ENCODE results near the gene TAF15. TPM values are rescaled to one million over a fixed set of nuclear protein-coding genes. Genes with fewer than 3 reads are reported as not detected.

Gene TAF15
- polyA plus RNA-seq, 4 donors, result 70.3 to 166 (median 123) TPM

DNA sequence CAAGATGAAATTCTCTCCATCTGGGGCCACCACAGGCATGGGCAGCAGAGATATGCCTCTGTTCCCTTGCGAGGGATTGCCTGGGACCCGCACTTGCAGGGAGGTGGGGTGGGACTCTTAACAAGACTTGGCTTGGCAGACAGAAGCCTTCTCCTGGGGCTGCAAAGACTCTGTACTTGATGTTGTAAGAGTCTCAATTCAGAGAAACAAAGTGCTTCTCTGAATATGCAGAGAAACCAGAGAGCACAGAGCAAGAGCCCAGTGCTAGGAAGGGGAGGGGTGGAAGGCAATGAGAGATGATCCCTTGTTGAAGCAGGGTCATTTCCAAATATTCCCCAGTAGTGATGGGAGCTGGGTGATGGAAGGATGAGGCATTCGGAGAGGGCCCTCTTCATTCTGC lies 16.0 kb upstream of the TAF15 start:
- 80 to 95% (median 90%) methylated on average over 3 of the region's 3 CpGs for WGBS, 3 donors
- Histone ChIP-seq H3K9me3 (ENCODE audit: control insufficient read depth in 2 of 2, insufficient read depth in 1 of 2, low read depth in 1 of 2, low read length in 1 of 2) (no peaks in the 10 kb centered on the region), H3K4me3 (ENCODE audit: low read depth in 1 of 3, low read length in 3 of 3) (no peak overlapping the region), H3K27ac (ENCODE audit: low read depth in 1 of 3, low read length in 2 of 3) (no peak overlapping the region), H3K4me1 (ENCODE audit: control insufficient read depth in 3 of 3, insufficient read depth in 2 of 3, low read depth in 1 of 3, low read length in 2 of 3) (peaks cover under 1 to 14% (median 2%) of the 10 kb centered on the region in 3 donors), H3K36me3 (ENCODE audit: control insufficient read depth in 3 of 3, insufficient read depth in 2 of 3, low read depth in 1 of 3, low read length in 3 of 3) (no peaks in the 10 kb centered on the region), H3K27me3 (ENCODE audit: control insufficient read depth in 3 of 3, insufficient read depth in 3 of 3, low read length in 3 of 3) (peaks cover 0 to 50% (median 6%) of the 10 kb centered on the region in 3 donors)
- FAIRE-seq, result no peak
- DNase-seq, result no peak

DNA sequence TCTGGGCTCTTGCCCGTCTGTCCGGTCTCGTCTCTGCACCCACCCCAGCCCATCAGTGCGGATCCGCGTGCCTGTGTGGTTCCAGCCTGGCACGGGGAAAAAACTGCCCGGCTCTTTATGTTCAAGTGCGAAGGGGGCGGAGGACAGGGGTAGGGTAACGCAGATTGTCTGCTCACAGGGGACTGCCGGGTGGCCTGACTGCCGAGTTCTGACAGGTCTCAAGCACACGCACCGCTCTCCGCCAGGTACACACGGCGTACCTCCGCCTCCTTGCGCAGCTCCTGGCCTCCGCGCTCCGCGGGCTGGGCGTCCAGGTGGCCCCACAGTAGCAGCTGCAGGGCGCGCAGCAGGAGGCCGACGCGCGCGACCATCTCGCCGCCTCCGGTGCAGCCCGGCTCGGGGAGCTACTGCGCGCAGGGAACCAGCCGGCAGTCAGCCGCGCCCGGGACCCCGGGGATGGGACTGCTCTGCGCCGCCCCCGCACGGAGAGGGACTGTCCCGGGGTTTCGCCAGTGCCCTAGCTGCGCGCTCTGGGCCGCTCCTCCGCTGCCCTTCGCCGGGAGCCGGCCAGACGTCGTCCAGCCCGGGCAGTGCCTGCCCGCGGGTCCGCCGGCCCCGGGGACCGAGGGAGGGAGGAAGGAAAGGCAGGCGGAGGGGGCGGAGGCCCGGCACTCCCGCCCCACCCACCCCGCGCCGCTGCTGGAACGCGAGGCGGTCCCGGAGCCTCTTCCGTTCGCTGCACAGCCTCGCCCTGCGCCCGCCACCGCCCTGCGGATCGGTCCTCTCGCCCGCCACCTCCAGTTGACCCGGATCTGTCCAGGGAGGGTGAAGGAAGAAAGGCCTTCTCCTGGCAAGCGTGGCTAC lies 14.0 kb upstream of the TAF15 start, which contains the start of gene MMP28:
MMP28 (minus strand) TSS at position 635 of the 864 bp plus-strand sequence; CDS start at position 371, 264 bp downstream.
- Histone ChIP-seq H3K4me3 (ENCODE audit: low read depth in 1 of 3, low read length in 3 of 3) (peak within 1 kb of the TSS; percentile 37 to 87 (median 41)), H3K4me1 (ENCODE audit: control insufficient read depth in 3 of 3, insufficient read depth in 2 of 3, low read depth in 1 of 3, low read length in 2 of 3) (peaks cover 0 to 6% (median 2%) of the 10 kb centered on the region in 3 donors), H3K36me3 (ENCODE audit: control insufficient read depth in 3 of 3, insufficient read depth in 2 of 3, low read depth in 1 of 3, low read length in 3 of 3) (no peaks in the 10 kb centered on the region), H3K27ac (ENCODE audit: low read depth in 1 of 3, low read length in 2 of 3) (peak within 1 kb of the TSS in 1 of 3 donors; percentile 68), H3K27me3 (ENCODE audit: control insufficient read depth in 3 of 3, insufficient read depth in 3 of 3, low read length in 3 of 3) (peaks cover 0 to 54% (median 6%) of the 10 kb centered on the region in 3 donors), H3K9me3 (ENCODE audit: control insufficient read depth in 2 of 2, insufficient read depth in 1 of 2, low read depth in 1 of 2, low read length in 1 of 2) (no peaks in the 10 kb centered on the region)
- WGBS, 3 donors, result 1% methylated on average over 49 to 89 of the region's 89 CpGs
- FAIRE-seq (no peak), DNase-seq (peak; percentile 74 to 83)

DNA sequence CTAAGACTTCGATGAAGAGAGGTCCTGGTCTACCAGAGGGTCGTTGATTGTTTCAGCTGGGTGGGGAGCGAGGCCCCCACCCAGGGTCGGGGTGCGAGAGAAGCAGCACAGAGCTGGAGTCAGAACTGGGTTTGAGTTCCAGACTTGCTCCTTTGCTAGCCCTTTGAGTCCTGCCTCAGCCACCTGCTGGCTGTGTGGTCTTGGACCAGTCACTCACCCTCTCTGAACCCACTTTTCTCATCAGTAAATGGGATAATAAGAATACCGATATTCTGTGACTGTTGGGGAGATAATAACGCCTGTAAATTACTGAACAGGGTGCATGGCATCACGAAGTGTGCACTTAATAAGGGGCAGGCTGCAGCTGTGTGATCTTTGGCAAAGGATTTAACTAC lies 13.4 kb upstream of the TAF15 start:
- peak overlapping the region in 2 of 3 donors; percentile 37 to 87 for H3K4me3 ChIP-seq (ENCODE audit: low read depth in 1 of 3, low read length in 3 of 3)
- no peak for DNase-seq
- peaks cover 0 to 54% (median 6%) of the 10 kb centered on the region in 3 donors for H3K27me3 ChIP-seq (ENCODE audit: control insufficient read depth in 3 of 3, insufficient read depth in 3 of 3, low read length in 3 of 3)
- FAIRE-seq, result no peak
- H3K9me3 ChIP-seq (ENCODE audit: control insufficient read depth in 2 of 2, insufficient read depth in 1 of 2, low read depth in 1 of 2, low read length in 1 of 2), result no peaks in the 10 kb centered on the region
- 14 to 25% (median 19%) methylated on average over 8 of the region's 8 CpGs for WGBS, 3 donors
- H3K4me1 ChIP-seq (ENCODE audit: control insufficient read depth in 3 of 3, insufficient read depth in 2 of 3, low read depth in 1 of 3, low read length in 2 of 3), result peaks cover 0 to 6% (median 2%) of the 10 kb centered on the region in 3 donors
- H3K36me3 ChIP-seq (ENCODE audit: control insufficient read depth in 3 of 3, insufficient read depth in 2 of 3, low read depth in 1 of 3, low read length in 3 of 3), result no peaks in the 10 kb centered on the region
- H3K27ac ChIP-seq (ENCODE audit: low read depth in 1 of 3, low read length in 2 of 3), result peak overlapping the region in 1 of 3 donors; percentile 43

- FAIRE-seq, result no peak
- H3K36me3 ChIP-seq (ENCODE audit: control insufficient read depth in 3 of 3, insufficient read depth in 2 of 3, low read depth in 1 of 3, low read length in 3 of 3), result no peaks in the 10 kb centered on the region
- no peak for DNase-seq
- WGBS, 3 donors, result 81 to 100% (median 93%) methylated on average over 1 of the region's 1 CpG
- no peak overlapping the region for H3K27ac ChIP-seq (ENCODE audit: low read depth in 1 of 3, low read length in 2 of 3)
- H3K27me3 ChIP-seq (ENCODE audit: control insufficient read depth in 3 of 3, insufficient read depth in 3 of 3, low read length in 3 of 3), result peaks cover 0 to 51% (median 6%) of the 10 kb centered on the region in 3 donors
- no peaks in the 10 kb centered on the region for H3K9me3 ChIP-seq (ENCODE audit: control insufficient read depth in 2 of 2, insufficient read depth in 1 of 2, low read depth in 1 of 2, low read length in 1 of 2)
- peaks cover 0 to 6% (median 0%) of the 10 kb centered on the region in 3 donors for H3K4me1 ChIP-seq (ENCODE audit: control insufficient read depth in 3 of 3, insufficient read depth in 2 of 3, low read depth in 1 of 3, low read length in 2 of 3)
- H3K4me3 ChIP-seq (ENCODE audit: low read depth in 1 of 3, low read length in 3 of 3), result no peak overlapping the region
These were observed 12.3 kb upstream of the TAF15 start for GRCh38 chr17:35796942-35797341.

DNA sequence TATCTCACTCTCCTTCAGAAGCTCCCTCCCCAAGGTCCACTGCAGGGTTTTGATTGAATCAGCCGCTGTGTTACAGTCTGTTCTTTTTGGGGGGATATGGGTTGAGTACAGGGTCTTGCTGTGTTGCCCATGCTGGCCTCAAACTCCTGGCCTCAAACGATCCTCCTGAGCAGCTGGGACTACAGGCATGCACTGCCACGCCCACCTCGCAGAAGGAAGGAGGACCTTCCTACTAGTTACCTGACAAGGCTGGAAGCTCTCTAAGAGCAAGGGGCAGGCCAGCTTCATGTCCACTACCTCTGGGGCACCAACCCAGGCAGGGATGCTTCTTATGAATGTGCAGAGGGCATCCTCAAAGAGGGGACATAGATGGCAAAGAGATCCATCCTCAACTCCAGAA lies 11.9 kb upstream of the TAF15 start:
- no peak for FAIRE-seq
- Histone ChIP-seq H3K4me3 (ENCODE audit: low read depth in 1 of 3, low read length in 3 of 3) (no peak overlapping the region), H3K4me1 (ENCODE audit: control insufficient read depth in 3 of 3, insufficient read depth in 2 of 3, low read depth in 1 of 3, low read length in 2 of 3) (peaks cover 0 to 6% (median 0%) of the 10 kb centered on the region in 3 donors), H3K36me3 (ENCODE audit: control insufficient read depth in 3 of 3, insufficient read depth in 2 of 3, low read depth in 1 of 3, low read length in 3 of 3) (no peaks in the 10 kb centered on the region), H3K27me3 (ENCODE audit: control insufficient read depth in 3 of 3, insufficient read depth in 3 of 3, low read length in 3 of 3) (peaks cover 0 to 47% (median 6%) of the 10 kb centered on the region in 3 donors), H3K9me3 (ENCODE audit: control insufficient read depth in 2 of 2, insufficient read depth in 1 of 2, low read depth in 1 of 2, low read length in 1 of 2) (no peaks in the 10 kb centered on the region), H3K27ac (ENCODE audit: low read depth in 1 of 3, low read length in 2 of 3) (no peak overlapping the region)
- 33 to 57% (median 36%) methylated on average over 4 of the region's 4 CpGs for WGBS, 3 donors
- DNase-seq, result peak in 1 of 2 donors; percentile 24

DNA sequence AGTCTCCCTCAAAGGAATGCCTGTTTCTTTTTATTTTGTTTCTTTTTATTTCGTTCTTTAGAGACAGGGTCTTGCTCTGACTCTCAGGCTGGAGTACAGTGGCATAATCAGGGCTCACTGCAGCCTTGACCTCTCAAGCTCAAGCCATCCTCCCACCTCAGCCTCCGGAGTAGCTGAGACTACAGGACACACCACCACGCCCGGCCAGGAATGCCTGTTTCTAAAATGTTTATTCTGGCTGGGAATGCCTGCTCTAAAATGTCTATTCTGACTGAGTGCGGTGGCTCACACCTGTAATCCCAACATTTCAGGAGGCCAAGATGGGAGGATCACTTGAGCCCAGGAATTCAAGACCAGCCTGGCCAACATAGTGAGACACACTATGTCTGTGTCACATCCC lies 11.4 kb upstream of the TAF15 start:
- peaks cover 0 to 6% (median 0%) of the 10 kb centered on the region in 3 donors for H3K4me1 ChIP-seq (ENCODE audit: control insufficient read depth in 3 of 3, insufficient read depth in 2 of 3, low read depth in 1 of 3, low read length in 2 of 3)
- FAIRE-seq (no peak), DNase-seq (no peak)
- no peak overlapping the region for H3K27ac ChIP-seq (ENCODE audit: low read depth in 1 of 3, low read length in 2 of 3)
- WGBS, 3 donors, result 77 to 84% (median 80%) methylated on average over 5 of the region's 5 CpGs
- no peaks in the 10 kb centered on the region for H3K9me3 ChIP-seq (ENCODE audit: control insufficient read depth in 2 of 2, insufficient read depth in 1 of 2, low read depth in 1 of 2, low read length in 1 of 2)
- peaks cover 0 to 47% (median 6%) of the 10 kb centered on the region in 3 donors for H3K27me3 ChIP-seq (ENCODE audit: control insufficient read depth in 3 of 3, insufficient read depth in 3 of 3, low read length in 3 of 3)
- no peak overlapping the region for H3K4me3 ChIP-seq (ENCODE audit: low read depth in 1 of 3, low read length in 3 of 3)
- H3K36me3 ChIP-seq (ENCODE audit: control insufficient read depth in 3 of 3, insufficient read depth in 2 of 3, low read depth in 1 of 3, low read length in 3 of 3), result no peaks in the 10 kb centered on the region

DNA sequence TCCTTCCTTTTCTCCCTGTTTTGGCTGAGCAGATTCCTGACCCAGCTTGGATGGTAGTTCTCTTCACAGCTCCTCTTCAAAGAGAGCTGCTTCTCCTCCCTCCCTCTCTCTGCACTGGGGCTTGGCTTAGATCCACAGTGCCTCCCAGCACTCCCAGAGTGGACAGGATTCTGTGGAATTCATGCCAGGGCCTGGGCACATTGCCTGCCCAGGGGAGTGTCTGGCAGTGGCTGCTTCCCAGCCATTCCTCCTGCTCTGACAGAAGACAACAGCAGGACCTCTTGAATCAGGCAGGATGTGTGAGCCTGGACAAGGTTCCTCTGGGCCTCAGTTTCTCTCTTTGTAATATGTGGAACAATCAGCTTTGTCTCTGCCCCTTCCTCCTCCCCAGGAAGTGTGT lies 9.3 kb upstream of the TAF15 start:
- Histone ChIP-seq H3K4me3 (ENCODE audit: low read depth in 1 of 3, low read length in 3 of 3) (no peak overlapping the region), H3K27me3 (ENCODE audit: control insufficient read depth in 3 of 3, insufficient read depth in 3 of 3, low read length in 3 of 3) (peaks cover 0 to 26% (median 2%) of the 10 kb centered on the region in 3 donors), H3K27ac (ENCODE audit: low read depth in 1 of 3, low read length in 2 of 3) (no peak overlapping the region), H3K9me3 (ENCODE audit: control insufficient read depth in 2 of 2, insufficient read depth in 1 of 2, low read depth in 1 of 2, low read length in 1 of 2) (no peaks in the 10 kb centered on the region), H3K4me1 (ENCODE audit: control insufficient read depth in 3 of 3, insufficient read depth in 2 of 3, low read depth in 1 of 3, low read length in 2 of 3) (peaks cover 0 to 3% (median 0%) of the 10 kb centered on the region in 3 donors), H3K36me3 (ENCODE audit: control insufficient read depth in 3 of 3, insufficient read depth in 2 of 3, low read depth in 1 of 3, low read length in 3 of 3) (no peaks in the 10 kb centered on the region)
- FAIRE-seq (no peak), DNase-seq (peak in 1 of 2 donors; percentile 42)

DNA sequence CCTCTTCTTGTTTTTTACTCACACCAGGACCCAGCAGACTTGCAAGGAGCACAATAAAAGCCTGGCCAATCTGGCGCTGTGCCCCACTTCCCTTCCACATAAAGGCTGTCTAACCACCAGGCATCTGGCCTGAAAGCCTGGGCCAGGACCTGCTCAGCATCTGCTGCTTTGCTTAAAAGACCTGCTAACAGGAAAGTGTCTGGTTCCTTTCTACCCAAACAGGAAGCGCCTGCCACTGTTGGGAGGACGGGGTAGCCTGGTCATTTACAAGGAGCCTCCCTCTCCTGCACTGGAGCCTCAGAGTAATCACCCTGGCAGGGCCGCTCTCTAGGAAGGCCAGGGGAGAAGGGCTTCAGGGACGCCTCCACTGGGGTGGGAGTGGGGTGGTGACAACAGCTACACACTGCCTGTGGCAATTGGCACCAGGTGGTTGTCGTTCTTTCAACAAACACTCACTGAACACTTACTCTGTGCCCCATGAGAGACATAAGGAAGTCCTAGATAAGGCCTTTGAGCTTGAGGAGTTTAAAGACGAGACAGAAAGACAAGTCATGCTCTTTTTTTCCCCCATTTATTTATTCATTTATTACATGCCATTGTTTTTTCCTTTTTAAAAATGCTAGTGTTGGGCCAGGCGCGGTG lies 7.6 kb upstream of the TAF15 start:
- Histone ChIP-seq H3K27me3 (ENCODE audit: control insufficient read depth in 3 of 3, insufficient read depth in 3 of 3, low read length in 3 of 3) (peaks cover 0 to 14% (median 0%) of the 10 kb centered on the region in 3 donors), H3K36me3 (ENCODE audit: control insufficient read depth in 3 of 3, insufficient read depth in 2 of 3, low read depth in 1 of 3, low read length in 3 of 3) (no peaks in the 10 kb centered on the region), H3K27ac (ENCODE audit: low read depth in 1 of 3, low read length in 2 of 3) (peak overlapping the region in 1 of 3 donors; percentile 5), H3K4me1 (ENCODE audit: control insufficient read depth in 3 of 3, insufficient read depth in 2 of 3, low read depth in 1 of 3, low read length in 2 of 3) (peaks cover 0 to 2% (median 0%) of the 10 kb centered on the region in 3 donors), H3K4me3 (ENCODE audit: low read depth in 1 of 3, low read length in 3 of 3) (no peak overlapping the region), H3K9me3 (ENCODE audit: control insufficient read depth in 2 of 2, insufficient read depth in 1 of 2, low read depth in 1 of 2, low read length in 1 of 2) (no peaks in the 10 kb centered on the region)
- FAIRE-seq (no peak), DNase-seq (peak; percentile 11 to 19)
- WGBS, 3 donors, result 56 to 66% (median 58%) methylated on average over 8 to 9 of the region's 9 CpGs
